T-helper 2 cell treated with Interferon-gamma antibody and Interleukin-4, amounts not matched to agents 5 μg/mL and 100 μg/mL, for 36 hours (primary cell): ENCODE measurements around the gene CTDSP2.

ENCODE experiments used
- DNase-seq: peaks from one replicate; pipeline ENCODE4 v3.0.0; 2021; ENCODE audit warnings: low spot score
- H3K27ac Mint-ChIP-seq: one replicate; pipeline ENCODE4 v1.8.0; 2021; ENCODE audit warnings: mild to moderate bottlenecking, mixed read lengths
- H3K27me3 Mint-ChIP-seq: one replicate; pipeline ENCODE4 v1.8.0; 2021; ENCODE audit warnings: low read depth, mixed read lengths
- H3K36me3 Mint-ChIP-seq: one replicate; pipeline ENCODE4 v1.8.0; 2021; ENCODE audit warnings: low read depth, mixed read lengths
- H3K4me1 Mint-ChIP-seq: one replicate; pipeline ENCODE4 v1.8.0; 2021; ENCODE audit warnings: low read depth, mixed read lengths
- H3K4me3 Mint-ChIP-seq: one replicate; pipeline ENCODE4 v1.8.0; 2022; ENCODE audit warnings: mild to moderate bottlenecking, moderate library complexity, mixed read lengths
- H3K9me3 Mint-ChIP-seq: one replicate; pipeline ENCODE4 v1.8.0; 2021; ENCODE audit warnings: mixed read lengths

The CTDSP2 gene

GRCh38 chr12:57839996-57840395, 6.5 kb downstream of the CTDSP2 start:
- no peaks in the 10 kb centered on the region for H3K9me3 Mint-ChIP-seq
- peaks cover 8% of the 10 kb centered on the region for H3K36me3 Mint-ChIP-seq
- no peak overlapping the region for H3K27ac Mint-ChIP-seq
- H3K4me3 Mint-ChIP-seq: no peak overlapping the region
- peaks cover 78% of the 10 kb centered on the region for H3K4me1 Mint-ChIP-seq
- DNase-seq: no peak
- no peaks in the 10 kb centered on the region for H3K27me3 Mint-ChIP-seq

DNA sequence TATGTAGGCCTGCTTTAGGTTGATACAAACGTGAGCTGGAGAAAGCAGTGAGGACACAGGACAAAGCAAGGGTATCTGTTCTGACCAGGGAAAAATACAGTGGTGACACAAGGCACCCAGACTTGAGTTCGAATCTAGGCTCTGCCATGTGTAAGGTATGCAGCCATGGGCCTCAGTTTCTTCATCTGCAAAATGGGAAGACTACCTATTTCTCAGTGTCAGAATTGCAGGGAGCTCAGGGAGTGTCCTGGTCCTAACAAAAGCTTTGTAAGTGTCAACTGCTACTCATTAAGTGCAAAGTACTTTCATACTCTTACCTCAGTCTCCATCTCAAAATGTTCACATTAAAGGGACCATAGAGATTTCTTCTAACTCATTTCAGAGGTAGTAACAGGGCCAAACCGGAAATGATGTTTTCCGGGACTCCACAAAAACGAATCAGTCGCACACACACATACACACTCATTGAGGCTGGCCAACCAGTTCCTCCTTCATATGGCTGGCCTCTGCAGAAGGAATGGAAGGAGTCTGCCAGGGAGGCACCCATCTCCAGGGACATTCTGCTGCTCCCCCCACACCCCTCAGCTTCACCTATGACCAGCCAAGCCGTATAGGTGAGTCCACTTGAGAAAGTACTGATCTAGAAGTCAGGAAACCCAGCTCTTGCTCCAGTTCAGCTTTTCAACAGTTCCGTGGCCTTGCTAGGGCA, 7.8 kb downstream of the CTDSP2 start:
- Mint-ChIP-seq H3K27ac (peak overlapping the region; percentile 82), H3K27me3 (no peaks in the 10 kb centered on the region), H3K4me1 (peaks cover 69% of the 10 kb centered on the region), H3K36me3 (peaks cover 4% of the 10 kb centered on the region), H3K9me3 (no peaks in the 10 kb centered on the region), H3K4me3 (peak overlapping the region; percentile 53)
- peak; percentile 32 for DNase-seq

- no peaks in the 10 kb centered on the region for H3K27me3 Mint-ChIP-seq
- peak overlapping the region; percentile 62 for H3K4me3 Mint-ChIP-seq
- DNase-seq: no peak
- peaks cover 66% of the 10 kb centered on the region for H3K4me1 Mint-ChIP-seq
- H3K27ac Mint-ChIP-seq: peak overlapping the region; percentile 82
- H3K36me3 Mint-ChIP-seq: no peaks in the 10 kb centered on the region
- no peaks in the 10 kb centered on the region for H3K9me3 Mint-ChIP-seq
Measured at GRCh38 chr12:57837864-57838562, 8.5 kb downstream of the CTDSP2 start.

GRCh38 chr12:57836442-57837375, 9.8 kb downstream of the CTDSP2 start:
- Mint-ChIP-seq H3K36me3 (no peaks in the 10 kb centered on the region), H3K4me3 (peak overlapping the region; percentile 65), H3K27me3 (no peaks in the 10 kb centered on the region), H3K27ac (peak overlapping the region; percentile 87), H3K9me3 (no peaks in the 10 kb centered on the region), H3K4me1 (peaks cover 55% of the 10 kb centered on the region)
- peak; percentile 32 for DNase-seq

GRCh38 chr12:57835366-57836288, 10.9 kb downstream of the CTDSP2 start:
- Mint-ChIP-seq H3K9me3 (no peaks in the 10 kb centered on the region), H3K27me3 (no peaks in the 10 kb centered on the region), H3K36me3 (peaks cover 4% of the 10 kb centered on the region), H3K4me1 (peaks cover 52% of the 10 kb centered on the region), H3K27ac (peak overlapping the region; percentile 87), H3K4me3 (peak overlapping the region; percentile 65)
- DNase-seq: no peak

DNA sequence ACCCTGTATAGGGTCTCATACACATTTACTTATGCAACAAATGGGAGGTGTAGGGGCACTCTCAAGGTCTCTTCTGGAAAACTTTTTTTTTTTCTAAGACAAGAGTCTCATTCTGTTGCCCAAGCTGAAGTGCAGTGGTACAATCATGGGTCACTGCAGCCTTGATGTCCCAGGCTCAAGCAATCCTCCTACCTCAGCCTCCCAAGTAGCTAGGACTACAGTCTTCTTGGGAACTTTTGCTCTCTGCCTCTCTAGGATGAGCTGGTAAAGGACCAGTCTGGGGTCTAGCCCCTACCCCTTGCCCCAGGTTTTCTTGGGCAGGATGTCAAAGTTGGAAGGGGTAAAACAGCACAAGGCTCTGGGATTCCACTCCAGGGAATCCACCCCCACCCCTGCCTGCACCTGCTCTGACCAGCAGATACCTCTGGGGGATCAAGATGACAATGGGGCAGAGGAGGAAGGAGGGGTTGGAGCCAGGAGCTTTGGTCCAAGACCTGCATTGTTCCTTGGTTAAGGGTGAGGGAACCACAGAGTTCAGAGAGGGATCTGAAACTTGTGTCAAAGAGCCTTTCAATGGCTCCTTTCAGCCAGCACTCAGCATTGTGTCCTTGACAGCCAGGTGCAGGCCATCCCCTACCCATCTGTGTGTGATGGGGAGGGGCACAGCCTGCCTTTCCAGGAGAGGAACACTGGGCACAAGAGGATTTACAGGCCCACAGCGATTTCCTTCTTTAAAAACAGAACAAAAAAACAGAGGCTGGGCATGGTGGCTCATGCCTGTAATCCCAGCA, 12.2 kb downstream of the CTDSP2 start:
- Mint-ChIP-seq H3K27me3 (no peaks in the 10 kb centered on the region), H3K27ac (no peak overlapping the region), H3K36me3 (peaks cover 7% of the 10 kb centered on the region), H3K4me1 (peaks cover 49% of the 10 kb centered on the region), H3K9me3 (no peaks in the 10 kb centered on the region), H3K4me3 (no peak overlapping the region)
- DNase-seq: no peak

DNA sequence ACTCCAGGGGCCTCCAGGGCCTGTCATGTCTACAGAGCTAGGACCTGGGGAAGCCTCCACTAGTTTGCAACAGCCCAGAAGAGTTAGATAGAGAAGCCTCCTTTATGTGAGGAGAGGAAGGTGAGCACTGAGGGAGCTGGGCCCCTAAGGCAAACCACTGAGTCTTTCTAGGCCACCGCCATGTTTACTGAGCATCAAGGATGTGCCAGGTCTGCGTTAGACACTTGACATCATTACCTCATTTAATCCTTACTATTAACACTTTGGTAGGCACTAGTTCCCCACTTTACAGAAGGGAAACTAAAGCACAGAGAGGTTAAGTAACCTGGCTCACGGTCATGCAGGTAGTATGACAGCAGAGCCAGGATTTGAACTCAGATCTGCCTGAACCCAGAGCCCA, 12.9 kb downstream of the CTDSP2 start:
- H3K27ac Mint-ChIP-seq: peak overlapping the region; percentile 47
- H3K4me1 Mint-ChIP-seq: peaks cover 43% of the 10 kb centered on the region
- H3K36me3 Mint-ChIP-seq: peaks cover 11% of the 10 kb centered on the region
- H3K9me3 Mint-ChIP-seq: no peaks in the 10 kb centered on the region
- H3K4me3 Mint-ChIP-seq: no peak overlapping the region
- no peak for DNase-seq
- no peaks in the 10 kb centered on the region for H3K27me3 Mint-ChIP-seq

GRCh38 chr12:57832966-57833365, 13.6 kb downstream of the CTDSP2 start:
- no peak overlapping the region for H3K4me3 Mint-ChIP-seq
- peaks cover 36% of the 10 kb centered on the region for H3K4me1 Mint-ChIP-seq
- peaks cover 15% of the 10 kb centered on the region for H3K36me3 Mint-ChIP-seq
- H3K27ac Mint-ChIP-seq: no peak overlapping the region
- no peaks in the 10 kb centered on the region for H3K9me3 Mint-ChIP-seq
- no peaks in the 10 kb centered on the region for H3K27me3 Mint-ChIP-seq
- DNase-seq: no peak

DNA sequence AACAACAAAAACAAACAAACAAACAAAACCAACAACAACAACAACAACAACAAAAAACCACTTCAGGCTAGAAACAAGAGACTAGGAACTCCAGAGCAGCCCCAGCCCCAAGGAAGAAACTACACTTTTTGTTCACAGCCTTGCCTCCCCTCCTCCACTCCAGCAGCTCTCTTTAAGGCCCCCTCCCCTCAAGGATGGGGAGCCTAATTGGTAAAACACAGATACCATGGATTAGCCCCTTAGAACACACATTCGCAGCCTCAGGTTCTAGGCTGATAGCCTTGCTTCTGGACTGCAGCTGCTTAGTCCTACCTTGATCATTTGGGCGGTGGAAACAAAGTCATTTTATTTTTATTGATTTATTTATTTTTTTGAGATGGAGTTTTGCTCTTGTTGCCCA, 16.1 kb downstream of the CTDSP2 start:
- no peaks in the 10 kb centered on the region for H3K27me3 Mint-ChIP-seq
- peaks cover 29% of the 10 kb centered on the region for H3K36me3 Mint-ChIP-seq
- H3K9me3 Mint-ChIP-seq: no peaks in the 10 kb centered on the region
- peak overlapping the region; percentile 45 for H3K27ac Mint-ChIP-seq
- no peak overlapping the region for H3K4me3 Mint-ChIP-seq
- H3K4me1 Mint-ChIP-seq: peaks cover 13% of the 10 kb centered on the region
- no peak for DNase-seq

GRCh38 chr12:57829025-57829777, 17.3 kb downstream of the CTDSP2 start:
- Mint-ChIP-seq H3K9me3 (no peaks in the 10 kb centered on the region), H3K36me3 (peaks cover 37% of the 10 kb centered on the region), H3K27ac (no peak overlapping the region), H3K4me3 (no peak overlapping the region), H3K27me3 (no peaks in the 10 kb centered on the region), H3K4me1 (peaks cover 12% of the 10 kb centered on the region)
- DNase-seq: no peak

- Mint-ChIP-seq H3K4me3 (no peak overlapping the region), H3K9me3 (no peaks in the 10 kb centered on the region), H3K4me1 (peaks cover 9% of the 10 kb centered on the region), H3K36me3 (peaks cover 56% of the 10 kb centered on the region), H3K27ac (no peak overlapping the region), H3K27me3 (no peaks in the 10 kb centered on the region)
- no peak for DNase-seq
Measured at GRCh38 chr12:57826966-57827365, 19.6 kb downstream of the CTDSP2 start.

GRCh38 chr12:57826400-57826799, 20.1 kb downstream of the CTDSP2 start:
- Mint-ChIP-seq H3K27me3 (no peaks in the 10 kb centered on the region), H3K27ac (no peak overlapping the region), H3K36me3 (peaks cover 53% of the 10 kb centered on the region)

More at GRCh38 chr12:57826400-57826799, 20.1 kb downstream of the CTDSP2 start:
- DNase-seq: no peak
- H3K9me3 Mint-ChIP-seq: no peaks in the 10 kb centered on the region
- no peak overlapping the region for H3K4me3 Mint-ChIP-seq
- peaks cover 5% of the 10 kb centered on the region for H3K4me1 Mint-ChIP-seq
